HCT116 (cell line): ENCODE data around the gene HAGH.

Experiments
- CEBPB ChIP-seq: IDR thresholded peaks from 2 replicates; pipeline ENCODE4 v1.6.1; 2012; ENCODE audit warnings: low read depth
- CTCF ChIP-seq, 3 experiments: fragments of 200-600 bp in 1 of 3; sonication (generic) in 1 of 3; IDR thresholded peaks in 2 of 3; conservative IDR thresholded peaks in 1 of 3; 2 replicates each; pipeline ENCODE4 v1.5.1; 2012 to 2017; ENCODE audit warnings: low read depth in 2 of 3, low read length in 2 of 3, antibody characterized with exemption in 1 of 3, borderline replicate concordance in 1 of 3, control low read depth in 1 of 3, mild to moderate bottlenecking in 1 of 3, mixed read lengths in 1 of 3, mixed run types in 1 of 3, moderate library complexity in 1 of 3; ENCODE audit not compliant: insufficient read depth in 1 of 3
- EZH2 ChIP-seq: fragments of 200-600 bp; sonication (generic); IDR thresholded peaks from 2 replicates; pipeline ENCODE4 v1.6.1; 2017; ENCODE audit warnings: antibody characterized with exemption, mixed run types
- EZH2phosphoT487 ChIP-seq: fragments of 200-600 bp; IDR thresholded peaks from 2 replicates; pipeline ENCODE4 v1.6.1; 2018; ENCODE audit warnings: antibody characterized with exemption, borderline replicate concordance
- JUND ChIP-seq: IDR thresholded peaks from 2 replicates; pipeline ENCODE4 v1.6.1; 2012
- MAX ChIP-seq: IDR thresholded peaks from 2 replicates; pipeline ENCODE4 v1.6.1; 2012
- POLR2A ChIP-seq: IDR thresholded peaks from 2 replicates; pipeline ENCODE4 v1.7.0; 2011; ENCODE audit warnings: borderline replicate concordance; ENCODE audit not compliant: insufficient read depth, insufficient read length; ENCODE audit errors: extremely low read depth
- POLR2AphosphoS5 ChIP-seq: IDR thresholded peaks from 2 replicates; pipeline ENCODE4 v1.6.1; 2011; ENCODE audit warnings: mild to moderate bottlenecking, low read depth, low read length, moderate library complexity
- REST ChIP-seq: IDR thresholded peaks from 2 replicates; pipeline ENCODE4 v1.6.1; 2012; ENCODE audit warnings: low read depth
- SIN3A ChIP-seq: IDR thresholded peaks from 2 replicates; pipeline ENCODE4 v1.6.1; 2012; ENCODE audit warnings: low read depth
- SP1 ChIP-seq: IDR thresholded peaks from 2 replicates; pipeline ENCODE4 v1.6.1; 2012; ENCODE audit warnings: low read depth
- SRF ChIP-seq: IDR thresholded peaks from 2 replicates; pipeline ENCODE4 v1.6.1; 2012; ENCODE audit warnings: low read depth
- YY1 ChIP-seq: IDR thresholded peaks from 2 replicates; pipeline ENCODE4 v1.6.1; 2011; ENCODE audit warnings: low read length, low read depth, moderate library complexity, mild to moderate bottlenecking; ENCODE audit not compliant: insufficient replicate concordance; ENCODE audit errors: extremely low read depth

GRCh38 chr16:1825864-1826690 is 548 bp downstream of the HAGH start:
- TF ChIP-seq EZH2 (no peak), POLR2A (no peak), POLR2AphosphoS5 (0 out of 2 replicates have a peak, but pooled peaks have one; percentile 3), SIN3A (0 out of 2 replicates have a peak, but pooled peaks have one; percentile 23), MAX (no peak), SP1 (no peak), CTCF (IDR thresholded peaks at IDR 0.05 in 2 of 3, conservative IDR thresholded peaks at IDR 0.05 in 1 of 3; ENCODE audit: borderline replicate concordance in 1 of 3, insufficient read depth in 1 of 3, low read depth in 2 of 3, low read length in 2 of 3) (no peak), JUND (no peak), EZH2phosphoT487 (no peak), REST (no peak), SRF (no peak), CEBPB (no peak), YY1 (no peak)
